PC-3 (cell line): ENCODE measurements around the gene NAT9. TPM values are rescaled to one million over a fixed set of nuclear protein-coding genes. Genes with fewer than 3 reads are reported as not detected.

Experiments
- ATAC-seq: fragments of 200-7000 bp; cut with Tn5 transposase; 2 replicates; pipeline ENCODE4 v1.9.1; 2020; ENCODE audit warnings: mild to moderate bottlenecking, moderate library complexity
- BruUV-seq: library from RNA; stranded (reverse); fragments of 400-500 nt; replicated peaks from 2 replicates; lab custom pipeline; 2021; lab: Mats Ljungman, UMichigan
- CTCF ChIA-PET: fragments of 300-600 bp; sonication (Branson Sonifier 250); formaldehyde crosslinking; loops from one replicate; lab custom pipeline; 2022; ENCODE audit warnings: antibody characterized with exemption; lab: Charles Lee
- POLR2A ChIA-PET: fragments of 300-600 bp; sonication (Branson Sonifier 250); formaldehyde crosslinking; loops from one replicate; lab custom pipeline; 2022; ENCODE audit warnings: antibody characterized with exemption; ENCODE audit not compliant: unreplicated experiment; lab: Charles Lee
- DNase-seq: peaks from one replicate; pipeline ENCODE4 v3.0.0-alpha.2; 2015
- H2AFZ ChIP-seq: fragments of 300-600 bp; sonication (generic); 2 replicates; pipeline ENCODE4 v1.6.0; 2016; ENCODE audit warnings: antibody characterized with exemption, low read length
- H3F3A ChIP-seq: fragments of 300-600 bp; sonication (generic); one replicate; pipeline ENCODE4 v1.6.0; 2017; ENCODE audit warnings: antibody characterized with exemption, low read length, control low read depth, mild to moderate bottlenecking; ENCODE audit not compliant: unreplicated experiment
- H3K27ac ChIP-seq: fragments of 300-600 bp; sonication (generic); 2 replicates; pipeline ENCODE4 v1.5.1; 2016; ENCODE audit warnings: mild to moderate bottlenecking, low read length
- H3K27me3 ChIP-seq: fragments of 300-600 bp; sonication (generic); 2 replicates; pipeline ENCODE4 v1.6.1; 2016; ENCODE audit warnings: low read length, mixed read lengths
- H3K36me3 ChIP-seq: fragments of 300-600 bp; sonication (generic); 2 replicates; pipeline ENCODE4 v1.6.1; 2016; ENCODE audit warnings: low read depth, mixed run types, low read length, mixed read lengths
- H3K4me1 ChIP-seq: fragments of 300-600 bp; sonication (generic); 2 replicates; pipeline ENCODE4 v1.5.1; 2016; ENCODE audit warnings: low read length; ENCODE audit not compliant: insufficient read depth
- H3K4me2 ChIP-seq: fragments of 300-600 bp; sonication (generic); 2 replicates; pipeline ENCODE4 v1.6.0; 2016; ENCODE audit warnings: low read length
- H3K4me3 ChIP-seq: fragments of 300-600 bp; sonication (generic); 2 replicates; pipeline ENCODE4 v1.5.1; 2016; ENCODE audit warnings: mild to moderate bottlenecking, low read length, mixed read lengths
- H3K79me2 ChIP-seq: fragments of 300-600 bp; sonication (generic); 2 replicates; pipeline ENCODE4 v1.6.1; 2017; ENCODE audit warnings: low read length, mixed read lengths
- H3K9ac ChIP-seq: fragments of 300-600 bp; sonication (generic); 2 replicates; pipeline ENCODE4 v1.6.0; 2016; ENCODE audit warnings: mild to moderate bottlenecking, low read length
- H3K9me2 ChIP-seq: fragments of 300-600 bp; sonication (generic); replicated peaks from 2 replicates; pipeline ENCODE4 v1.6.1; 2016; ENCODE audit warnings: mixed run types, low read length, mixed read lengths
- H3K9me3 ChIP-seq: fragments of 300-600 bp; sonication (generic); 2 replicates; pipeline ENCODE4 v1.6.1; 2016; ENCODE audit warnings: low read length, mixed read lengths
- H4K20me1 ChIP-seq: fragments of 300-600 bp; sonication (generic); 2 replicates; pipeline ENCODE4 v1.6.1; 2016; ENCODE audit warnings: low read length, mixed read lengths
- CTCF ChIP-seq: fragments of 300-600 bp; sonication (generic); conservative IDR thresholded peaks from 2 replicates; pipeline ENCODE4 v1.5.1; 2017; ENCODE audit warnings: antibody characterized with exemption, low read depth, mild to moderate bottlenecking, low read length
- EZH2 ChIP-seq: fragments of 300-600 bp; sonication (generic); IDR thresholded peaks from one replicate; pipeline ENCODE4 v1.6.1; 2017; ENCODE audit warnings: antibody characterized with exemption, mild to moderate bottlenecking, low read length; ENCODE audit not compliant: unreplicated experiment
- EZH2phosphoT487 ChIP-seq: fragments of 300-600 bp; sonication (generic); IDR thresholded peaks from 2 replicates; pipeline ENCODE4 v1.6.1; 2018; ENCODE audit warnings: mild to moderate bottlenecking, antibody characterized with exemption, low read length, borderline replicate concordance
- intact Hi-C: fragments of 100-400 bp; cut with micrococcal nuclease; formaldehyde crosslinking; loops from 2 replicates; pipeline ENCODE4 v1.9.0; 2023
- total RNA-seq: library from RNA; depleted of rRNA; stranded (reverse); fragments of >200 nt; gene quantifications from 2 replicates; pipeline ENCODE4 v1.2.3, GENCODE V29; 2014

Gene NAT9
- total RNA-seq, 1 experiment from 2014 or later = 55.4 TPM

DNA sequence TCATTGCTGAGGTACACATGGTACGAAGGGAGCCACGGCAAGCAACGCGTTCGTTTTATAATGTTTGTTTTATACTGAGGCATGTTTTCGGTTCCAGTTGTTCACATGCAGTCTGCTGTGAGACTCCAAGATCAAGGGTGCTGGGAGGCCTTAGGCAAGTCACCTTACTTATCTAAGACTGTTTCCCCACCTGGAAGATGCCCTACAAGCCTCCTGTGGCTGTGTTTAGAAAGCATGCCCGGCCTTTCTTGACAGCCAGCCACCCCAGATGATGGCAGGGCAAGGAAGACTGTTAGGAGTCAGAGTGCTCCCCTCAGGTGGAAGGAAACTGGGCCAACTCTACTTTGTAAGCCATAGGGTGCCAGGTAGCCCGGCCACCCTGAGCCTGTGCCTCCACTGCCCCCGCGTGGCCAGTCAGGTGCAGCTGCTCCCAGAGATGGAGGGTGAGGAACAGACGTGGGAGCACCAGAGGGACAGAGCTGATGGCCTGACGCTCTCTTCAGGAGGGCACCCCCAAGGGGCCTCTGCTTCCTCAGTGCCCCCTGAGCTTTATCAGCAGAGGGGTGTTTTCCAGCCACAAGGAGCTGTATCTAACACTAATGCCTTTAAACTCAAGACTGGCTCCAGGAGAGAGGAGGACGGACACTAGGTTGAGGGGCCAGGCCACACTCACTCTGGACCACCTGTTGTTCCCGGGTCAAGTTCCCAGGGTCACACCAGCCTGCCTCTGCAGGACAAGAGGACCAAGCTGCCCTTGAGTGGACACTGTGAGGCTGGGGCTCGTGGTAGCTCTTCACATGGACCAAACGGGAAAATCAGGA, 5.4 kb downstream of the NAT9 start:
- Histone ChIP-seq H2AFZ (no peak overlapping the region), H3K27ac (no peak overlapping the region), H3K79me2 (peaks cover 17% of the 10 kb centered on the region), H3F3A (no peaks in the 10 kb centered on the region), H3K9me3 (no peaks in the 10 kb centered on the region), H3K36me3 (peaks cover 35% of the 10 kb centered on the region), H3K4me1 (peaks cover 6% of the 10 kb centered on the region), H3K9me2 (no peaks in the 10 kb centered on the region), H3K9ac (no peak overlapping the region), H3K4me2 (no peak overlapping the region), H4K20me1 (no peaks in the 10 kb centered on the region), H3K4me3 (no peak overlapping the region), H3K27me3 (no peaks in the 10 kb centered on the region)
- DNase-seq = peak; percentile 75
- no TSS peak for BruUV-seq
- ATAC-seq = peak; percentile 82
- TF ChIP-seq EZH2phosphoT487 = no peak
- TF ChIP-seq CTCF = peak; percentile 93
- ChIA-PET POLR2A (interaction anchor here (0.5 kb wide), 1 partner anchor 568 kb away, joined by 4 read pairs; no protein-coding TSS in a partner anchor), CTCF (interaction anchor here (0.6 to 2.7 kb wide), 5 partner anchors 10 to 115 kb away, joined by 3 to 29 read pairs (median 5); no protein-coding TSS in a partner anchor)
- intact Hi-C loops = loop anchor here (1.0 kb wide), 2 partner anchors 26 to 113 kb away; no protein-coding TSS in a partner anchor

- Histone ChIP-seq H3K27ac (no peak overlapping the region), H2AFZ (no peak overlapping the region), H3K79me2 (peaks cover 10% of the 10 kb centered on the region), H3K4me3 (no peak overlapping the region), H3K4me2 (no peak overlapping the region), H4K20me1 (no peaks in the 10 kb centered on the region), H3K4me1 (peaks cover under 1% of the 10 kb centered on the region; the same call in 1 of the 2 replicates), H3K9me3 (no peaks in the 10 kb centered on the region), H3F3A (no peaks in the 10 kb centered on the region), H3K9ac (no peak overlapping the region), H3K36me3 (peaks cover 35% of the 10 kb centered on the region), H3K27me3 (no peaks in the 10 kb centered on the region), H3K9me2 (no peaks in the 10 kb centered on the region)
- ChIA-PET CTCF (interaction anchor here (0.9 to 2.7 kb wide), 5 partner anchors 20 to 114 kb away, joined by 4 to 29 read pairs (median 5); no protein-coding TSS in a partner anchor), POLR2A (no interaction called here)
- DNase-seq (no peak), ATAC-seq (no peak)
- intact Hi-C loops = loop anchor here (1.0 kb wide), 2 partner anchors 26 to 113 kb away; no protein-coding TSS in a partner anchor
- no peak for TF ChIP-seq EZH2phosphoT487
- TF ChIP-seq CTCF = no peak
- TF ChIP-seq EZH2 = no peak
- no TSS peak for BruUV-seq
Observed at GRCh38 chr17:74769856-74770497, 6.2 kb downstream of the NAT9 start.
